ENCODE results near the gene ACP3.

The ACP3 gene

DNA sequence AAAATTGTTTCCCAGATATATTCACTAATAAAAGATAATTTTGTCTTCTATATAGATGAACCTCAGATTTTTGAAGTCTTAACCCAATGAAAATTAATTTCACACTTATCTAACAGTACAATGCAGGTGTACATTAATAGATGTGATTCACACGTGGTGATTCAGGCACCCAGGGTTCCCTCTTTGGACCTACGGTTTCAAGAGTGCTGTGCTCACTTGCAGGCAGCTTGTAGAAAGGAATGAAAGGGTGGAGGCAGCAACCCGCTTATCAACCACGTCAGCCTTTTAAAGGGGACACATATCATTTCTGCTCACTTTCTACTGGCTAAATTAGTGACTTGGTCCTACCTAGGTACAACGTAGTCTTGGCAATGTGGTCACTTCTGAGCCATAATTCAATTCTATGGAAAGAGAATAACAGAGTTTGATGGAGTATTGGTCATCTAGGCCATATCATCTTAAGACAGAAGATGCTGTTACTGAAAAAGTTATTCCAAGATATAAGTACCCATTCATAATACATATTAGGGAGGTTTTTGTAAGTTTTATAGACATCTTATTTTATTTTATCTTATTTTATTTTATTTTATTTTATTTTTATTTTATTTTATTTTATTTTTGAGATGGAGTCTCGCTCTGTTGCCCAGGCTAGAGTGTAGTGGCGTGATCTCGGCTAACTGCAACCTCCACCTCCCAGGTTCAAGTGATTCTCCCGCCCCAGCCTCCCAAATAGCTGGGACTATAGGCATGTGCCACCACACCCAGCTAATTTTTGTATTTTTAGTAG, 37.9 kb downstream of the ACP3 start:
- Histone ChIP-seq H3K4me1 (ENCODE audit: insufficient read depth, low read length, severe bottlenecking) (no peaks in the 10 kb centered on the region), H3K9ac (ENCODE audit: low read length) (no peak overlapping the region), H3K9me3 (ENCODE audit: low read length) (no peaks in the 10 kb centered on the region), H3K9me2 (ENCODE audit: low read depth, low read length) (no peaks in the 10 kb centered on the region), H4K20me1 (ENCODE audit: insufficient read depth, low read length) (no peaks in the 10 kb centered on the region), H3K27me3 (ENCODE audit: insufficient read depth, low read length) (no peaks in the 10 kb centered on the region), H2AFZ (ENCODE audit: low read length) (no peak overlapping the region), H3K27ac (ENCODE audit: low read depth, low read length, poor library complexity, severe bottlenecking) (no peak overlapping the region), H3K36me3 (ENCODE audit: insufficient read depth, low read length) (no peaks in the 10 kb centered on the region), H3K4me2 (ENCODE audit: low read length) (no peak overlapping the region), H3K4me3 (ENCODE audit: low read depth, low read length, poor library complexity, severe bottlenecking) (no peak overlapping the region), H3K79me2 (ENCODE audit: insufficient read depth, low read length) (no peaks in the 10 kb centered on the region), H3F3A (ENCODE audit: insufficient read depth, low read length) (no peaks in the 10 kb centered on the region)
- TF ChIP-seq, protein P1, sequence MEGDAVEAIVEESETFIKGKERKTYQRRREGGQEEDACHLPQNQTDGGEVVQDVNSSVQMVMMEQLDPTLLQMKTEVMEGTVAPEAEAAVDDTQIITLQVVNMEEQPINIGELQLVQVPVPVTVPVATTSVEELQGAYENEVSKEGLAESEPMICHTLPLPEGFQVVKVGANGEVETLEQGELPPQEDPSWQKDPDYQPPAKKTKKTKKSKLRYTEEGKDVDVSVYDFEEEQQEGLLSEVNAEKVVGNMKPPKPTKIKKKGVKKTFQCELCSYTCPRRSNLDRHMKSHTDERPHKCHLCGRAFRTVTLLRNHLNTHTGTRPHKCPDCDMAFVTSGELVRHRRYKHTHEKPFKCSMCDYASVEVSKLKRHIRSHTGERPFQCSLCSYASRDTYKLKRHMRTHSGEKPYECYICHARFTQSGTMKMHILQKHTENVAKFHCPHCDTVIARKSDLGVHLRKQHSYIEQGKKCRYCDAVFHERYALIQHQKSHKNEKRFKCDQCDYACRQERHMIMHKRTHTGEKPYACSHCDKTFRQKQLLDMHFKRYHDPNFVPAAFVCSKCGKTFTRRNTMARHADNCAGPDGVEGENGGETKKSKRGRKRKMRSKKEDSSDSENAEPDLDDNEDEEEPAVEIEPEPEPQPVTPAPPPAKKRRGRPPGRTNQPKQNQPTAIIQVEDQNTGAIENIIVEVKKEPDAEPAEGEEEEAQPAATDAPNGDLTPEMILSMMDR (IDR thresholded peaks at IDR 0.05; ENCODE audit: low read length) = no peak

- H4K20me1 ChIP-seq (ENCODE audit: insufficient read depth, low read length) = no peaks in the 10 kb centered on the region
- no peaks in the 10 kb centered on the region for H3K9me2 ChIP-seq (ENCODE audit: low read depth, low read length)
- H3K79me2 ChIP-seq (ENCODE audit: insufficient read depth, low read length) = no peaks in the 10 kb centered on the region
- H3K4me3 ChIP-seq (ENCODE audit: low read depth, low read length, poor library complexity, severe bottlenecking) = no peak overlapping the region
- H3K27me3 ChIP-seq (ENCODE audit: insufficient read depth, low read length) = no peaks in the 10 kb centered on the region
- H3K4me2 ChIP-seq (ENCODE audit: low read length) = no peak overlapping the region
- no peak overlapping the region for H2AFZ ChIP-seq (ENCODE audit: low read length)
- TF ChIP-seq, protein P1 (IDR thresholded peaks at IDR 0.05; ENCODE audit: low read length) = no peak
- TF ChIP-seq EZH2 (IDR thresholded peaks at IDR 0.05; ENCODE audit: borderline replicate concordance, low read length) = no peak
- no peaks in the 10 kb centered on the region for H3K4me1 ChIP-seq (ENCODE audit: insufficient read depth, low read length, severe bottlenecking)
- H3K9me3 ChIP-seq (ENCODE audit: low read length) = no peaks in the 10 kb centered on the region
- H3K9ac ChIP-seq (ENCODE audit: low read length) = no peak overlapping the region
- H3F3A ChIP-seq (ENCODE audit: insufficient read depth, low read length) = no peaks in the 10 kb centered on the region
- no peak overlapping the region for H3K27ac ChIP-seq (ENCODE audit: low read depth, low read length, poor library complexity, severe bottlenecking)
- H3K36me3 ChIP-seq (ENCODE audit: insufficient read depth, low read length) = no peaks in the 10 kb centered on the region
Observed at GRCh38 chr3:132356568-132356967, 39.4 kb downstream of the ACP3 start.

- Histone ChIP-seq H3F3A (ENCODE audit: insufficient read depth, low read length) (no peaks in the 10 kb centered on the region), H3K4me1 (ENCODE audit: insufficient read depth, low read length, severe bottlenecking) (no peaks in the 10 kb centered on the region), H3K27me3 (ENCODE audit: insufficient read depth, low read length) (no peaks in the 10 kb centered on the region), H3K79me2 (ENCODE audit: insufficient read depth, low read length) (no peaks in the 10 kb centered on the region), H2AFZ (ENCODE audit: low read length) (no peak overlapping the region), H3K9me3 (ENCODE audit: low read length) (no peaks in the 10 kb centered on the region), H3K4me3 (ENCODE audit: low read depth, low read length, poor library complexity, severe bottlenecking) (no peak overlapping the region), H4K20me1 (ENCODE audit: insufficient read depth, low read length) (no peaks in the 10 kb centered on the region), H3K36me3 (ENCODE audit: insufficient read depth, low read length) (no peaks in the 10 kb centered on the region), H3K9me2 (ENCODE audit: low read depth, low read length) (no peaks in the 10 kb centered on the region), H3K27ac (ENCODE audit: low read depth, low read length, poor library complexity, severe bottlenecking) (no peak overlapping the region), H3K9ac (ENCODE audit: low read length) (no peak overlapping the region), H3K4me2 (ENCODE audit: low read length) (no peak overlapping the region)
- TF ChIP-seq, protein P1 (IDR thresholded peaks at IDR 0.05; ENCODE audit: low read length) = no peak
- TF ChIP-seq EZH2 (IDR thresholded peaks at IDR 0.05; ENCODE audit: borderline replicate concordance, low read length) = no peak
Observed at GRCh38 chr3:132360717-132361116, 43.5 kb downstream of the ACP3 start.
